ENCODE results near the gene TSPYL1.

The TSPYL1 gene

DNA sequence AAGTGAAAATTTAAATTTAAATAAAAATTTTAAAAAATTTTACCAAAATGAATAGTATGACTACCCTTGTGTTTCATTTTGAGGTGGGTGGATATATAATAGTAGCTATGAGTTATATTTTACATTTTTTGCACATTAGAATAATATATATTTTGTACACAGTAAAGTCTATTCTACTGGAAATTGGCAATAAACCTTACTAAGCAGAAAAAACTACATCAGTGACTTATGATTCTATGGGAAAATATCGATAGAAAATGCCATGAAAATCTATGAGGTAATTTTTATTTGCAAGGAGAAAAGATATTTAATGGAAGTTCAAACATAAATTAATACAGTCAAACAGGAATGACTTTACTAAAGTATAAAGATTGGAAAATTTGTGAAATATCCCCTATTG lies 23.0 kb downstream of the TSPYL1 start:
- no peak for DNase-seq

DNA sequence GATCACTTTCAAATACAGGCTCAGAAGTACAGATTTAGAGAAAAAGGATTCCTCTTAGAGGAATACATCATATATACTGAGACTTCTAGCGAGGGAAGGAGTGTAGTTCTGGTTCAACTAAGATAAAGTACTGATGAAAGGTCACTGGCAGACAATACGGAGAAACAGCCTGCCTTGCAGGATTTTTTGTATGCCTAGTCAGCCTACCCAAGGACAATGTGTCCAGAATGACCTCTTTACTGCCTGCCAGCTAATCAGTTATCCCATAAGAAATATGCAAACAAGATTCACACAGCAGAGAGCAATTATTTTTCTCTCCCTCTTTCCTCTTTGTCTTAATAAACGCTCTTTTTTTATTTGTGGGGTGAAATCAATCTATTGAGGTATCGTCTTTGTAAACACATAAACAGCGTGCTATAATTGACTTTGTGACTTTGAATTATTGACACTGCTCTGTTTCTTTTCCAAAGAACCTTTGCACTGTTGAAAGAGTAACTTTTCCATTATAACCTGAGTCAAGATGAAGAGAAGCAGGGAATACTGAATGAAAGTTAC lies 24.4 kb downstream of the TSPYL1 start:
- no peak for DNase-seq

DNA sequence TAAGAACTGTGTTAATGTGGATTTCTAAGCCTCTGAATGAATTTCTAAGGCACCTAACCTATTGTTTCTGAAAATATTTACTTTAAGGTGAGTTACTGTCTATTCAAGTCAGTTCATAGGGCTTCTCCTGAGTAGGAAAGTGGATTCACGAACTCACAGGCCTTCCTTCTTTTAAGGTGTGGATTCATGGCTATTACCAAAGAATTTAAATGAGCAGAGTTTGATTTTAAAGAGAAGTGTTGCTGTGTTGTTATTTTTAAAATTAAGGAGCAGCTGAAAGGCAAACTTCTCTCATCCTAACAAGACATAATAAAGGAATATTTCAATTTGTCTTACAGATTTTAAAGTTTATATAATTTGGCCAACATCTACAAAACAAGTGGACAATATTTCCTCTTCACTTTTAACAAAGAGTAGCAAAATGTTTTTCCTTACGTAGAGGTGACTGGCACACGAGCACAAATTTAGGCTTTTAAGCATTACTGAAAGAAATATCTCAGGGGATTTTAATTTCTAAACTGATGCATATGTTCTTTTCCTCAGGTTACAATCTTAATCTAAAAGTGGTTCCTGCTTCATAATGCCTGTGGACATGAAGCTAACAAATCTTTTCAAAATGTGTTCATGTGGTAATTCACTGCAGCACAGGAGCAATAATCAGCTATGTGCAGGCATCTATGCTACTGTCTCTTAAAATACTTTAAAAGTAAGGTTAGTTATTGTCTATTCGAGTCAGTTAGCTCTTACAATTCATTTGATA lies 25.3 kb downstream of the TSPYL1 start:
- DNase-seq = no peak

DNA sequence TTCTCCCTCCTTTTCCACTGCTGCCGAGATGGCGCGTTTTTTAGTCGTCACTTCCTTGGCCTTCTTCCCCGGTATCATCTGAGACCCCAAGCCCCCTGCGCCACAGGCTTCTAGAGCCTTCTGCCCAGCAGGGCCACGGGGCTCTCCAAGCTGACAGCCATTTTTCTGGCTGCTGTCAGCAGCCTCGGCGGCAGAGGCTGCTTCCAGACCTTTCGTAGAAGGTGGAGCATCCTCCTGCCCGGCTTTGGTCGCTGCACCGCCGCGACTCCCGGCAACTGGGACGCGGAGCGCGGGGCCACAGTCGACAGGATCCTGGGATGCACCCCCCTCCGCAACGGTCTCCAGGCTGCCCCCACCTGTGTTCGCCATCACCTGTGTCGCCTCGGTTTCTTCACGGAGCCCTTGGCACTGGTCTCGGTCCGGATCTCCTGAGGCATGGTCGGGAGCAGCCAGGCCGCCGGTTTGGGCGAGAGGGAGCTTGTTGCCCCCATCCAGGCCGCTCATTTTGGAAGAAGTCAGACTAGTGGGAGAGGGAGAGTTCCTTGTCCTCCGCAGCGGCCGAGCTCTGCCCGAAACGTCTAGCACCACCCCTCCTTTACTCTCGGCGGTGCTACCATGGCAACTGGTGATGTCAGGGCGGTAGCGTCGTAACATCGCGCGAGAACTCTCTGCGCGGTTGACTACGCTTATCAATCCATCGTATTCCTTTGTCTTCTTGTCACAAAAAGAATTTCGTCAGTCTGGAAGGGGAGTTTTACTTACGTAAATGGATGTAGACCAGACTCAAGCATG lies 26.0 kb downstream of the TSPYL1 start, which contains the start of gene TSPYL4:
TSS of gene TSPYL4 (minus strand) at position 571 of the 792 bp plus-strand sequence. CDS start at position 504, 67 bp downstream.
- peak; percentile 89 for DNase-seq

DNA sequence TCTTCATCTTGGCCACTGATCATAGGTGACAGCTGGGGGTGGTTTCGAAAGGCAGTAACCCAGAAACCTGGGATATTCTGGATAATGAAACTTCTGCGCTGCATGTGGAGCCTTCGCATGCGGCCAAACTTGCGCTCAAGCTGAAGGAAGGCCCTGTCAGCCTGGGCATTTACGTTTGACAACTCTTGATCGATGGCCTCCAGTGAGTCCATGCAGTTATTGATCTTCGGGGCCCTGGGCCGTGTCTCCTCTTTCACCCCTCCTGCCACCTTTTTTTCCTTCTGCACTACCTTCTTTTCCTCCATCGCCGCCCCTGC lies 26.6 kb downstream of the TSPYL1 start:
- no peak for DNase-seq

DNA sequence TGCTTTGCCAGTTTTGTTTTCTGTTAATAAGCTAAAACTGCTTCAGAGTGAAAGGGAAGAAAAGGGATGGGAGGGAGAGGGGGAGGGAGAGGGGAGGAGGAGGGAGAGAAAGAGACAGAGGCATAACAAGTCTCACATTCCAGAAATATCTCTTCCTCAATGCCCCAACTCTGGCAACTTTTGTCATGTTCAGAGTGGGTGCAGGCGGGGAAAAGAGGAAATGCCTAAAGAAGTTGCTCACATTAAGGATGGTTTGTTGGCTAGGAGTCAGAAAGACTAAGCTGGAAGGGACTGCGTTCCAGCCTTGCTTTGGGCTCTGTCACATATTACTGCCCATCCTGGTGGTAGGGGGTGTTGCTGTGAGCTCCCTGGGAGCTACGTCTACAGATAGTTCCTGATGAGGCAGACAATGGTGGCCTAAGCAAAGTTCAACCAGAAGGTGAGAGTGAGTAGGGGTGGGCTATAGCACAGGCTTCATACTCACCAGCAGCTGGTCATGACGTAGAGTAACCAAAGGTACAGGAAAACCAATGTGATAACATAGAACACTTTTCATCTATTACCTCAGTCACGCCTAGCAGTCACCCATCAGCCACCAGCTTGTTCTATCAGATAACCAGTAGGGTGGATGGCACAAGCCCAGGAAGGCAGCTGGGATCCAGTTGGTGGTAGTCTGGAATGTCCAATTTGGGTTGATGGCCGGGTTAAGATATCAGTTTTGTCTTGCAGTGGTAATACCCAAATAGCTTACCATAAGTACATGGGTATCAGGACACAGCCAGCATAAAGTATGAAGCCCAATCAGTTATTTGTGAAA lies 28.0 kb downstream of the TSPYL1 start:
- no peak for DNase-seq

DNA sequence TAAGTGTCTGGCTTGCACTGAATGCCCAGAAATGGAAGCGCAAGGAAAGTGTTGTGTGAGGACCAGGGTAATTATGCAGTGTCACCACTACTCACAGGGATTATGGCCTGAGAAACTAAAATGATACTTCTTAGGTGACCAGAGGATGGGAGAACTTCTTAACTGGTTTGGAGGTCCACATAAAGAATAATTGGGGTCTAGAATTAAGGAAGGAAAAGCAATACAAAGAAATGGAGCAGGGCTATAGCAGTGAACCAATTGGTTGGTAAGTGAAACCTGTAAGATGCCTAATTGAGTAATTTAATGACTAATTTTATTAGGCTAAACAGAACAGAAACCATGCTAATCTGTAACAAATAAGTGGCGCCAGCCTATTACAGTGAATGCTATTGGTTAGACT lies 31.2 kb downstream of the TSPYL1 start:
- DNase-seq = no peak

DNA sequence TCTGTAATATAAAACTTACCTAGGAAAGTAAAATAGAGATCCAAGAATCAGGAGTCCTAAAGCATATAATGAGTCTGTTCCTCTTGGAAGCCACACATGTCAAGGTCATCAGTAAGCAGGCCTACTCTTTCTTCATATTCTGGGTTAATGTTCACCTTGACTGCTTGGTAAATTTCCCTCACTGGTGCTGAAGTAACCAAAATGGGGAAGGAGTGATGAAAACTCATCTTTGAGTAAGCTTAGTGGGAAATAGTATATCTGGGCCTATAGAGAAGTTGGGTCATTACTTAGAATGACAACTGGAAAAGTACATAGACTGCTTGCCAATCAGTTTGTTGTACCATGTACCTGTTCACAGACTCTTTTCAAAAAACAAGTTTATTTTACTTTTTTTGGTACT lies 32.4 kb downstream of the TSPYL1 start:
- no peak for DNase-seq

DNA sequence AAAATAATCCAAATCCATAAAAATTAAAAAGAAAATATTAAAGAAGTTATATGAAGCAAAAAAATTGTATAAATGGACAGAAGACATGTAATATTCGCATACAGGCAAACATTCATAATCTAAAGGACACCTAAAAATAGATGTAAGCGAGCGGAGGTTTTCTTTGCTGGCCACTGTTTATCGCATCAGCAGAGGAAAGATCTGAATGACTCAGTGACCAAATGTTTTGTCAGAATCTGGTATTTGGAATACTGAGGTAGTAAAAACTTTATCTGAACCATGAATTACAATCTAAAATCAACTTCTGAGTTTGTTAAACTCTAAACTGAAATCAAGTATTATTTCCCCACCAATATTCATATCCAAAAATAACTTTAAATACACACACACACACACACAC lies 33.6 kb downstream of the TSPYL1 start:
- no peak for DNase-seq

DNA sequence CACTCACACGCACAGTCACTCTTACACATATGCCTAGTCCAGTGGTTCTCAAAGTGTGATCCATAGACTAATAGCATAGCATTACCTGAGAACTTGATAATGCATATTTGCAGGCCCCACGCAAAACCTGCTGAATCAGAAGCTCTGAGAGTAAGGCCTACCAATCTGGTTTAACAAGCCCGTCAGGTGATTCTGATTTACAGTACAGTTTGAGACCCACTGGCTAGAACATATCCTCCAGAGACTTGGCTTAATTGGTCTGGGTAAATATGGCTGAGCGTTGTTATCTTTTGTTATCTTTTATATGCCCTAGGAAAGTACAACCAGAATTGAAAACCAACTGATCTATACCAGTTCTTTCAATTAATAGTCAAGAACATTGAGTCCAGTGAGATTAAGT lies 35.4 kb downstream of the TSPYL1 start:
- no peak for DNase-seq

DNA sequence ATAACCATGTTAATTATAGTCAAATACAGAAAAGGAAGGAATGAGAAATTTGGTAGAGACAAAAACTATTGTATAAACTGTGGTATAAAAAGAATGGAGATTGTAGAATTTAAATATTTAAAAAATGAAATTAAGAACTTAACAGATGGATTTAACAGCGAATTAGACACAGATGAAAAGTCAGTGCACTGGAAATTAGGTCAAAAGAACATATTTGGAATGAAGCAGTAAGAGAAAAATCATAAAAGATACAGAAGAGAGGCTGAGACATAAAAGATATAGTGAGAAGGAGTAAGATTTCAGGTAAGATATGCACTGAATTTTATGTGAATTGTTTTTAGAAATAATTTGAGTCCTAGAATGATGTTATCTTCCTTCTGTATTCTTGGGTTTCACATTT lies 39.9 kb downstream of the TSPYL1 start:
- DNase-seq = no peak

DNA sequence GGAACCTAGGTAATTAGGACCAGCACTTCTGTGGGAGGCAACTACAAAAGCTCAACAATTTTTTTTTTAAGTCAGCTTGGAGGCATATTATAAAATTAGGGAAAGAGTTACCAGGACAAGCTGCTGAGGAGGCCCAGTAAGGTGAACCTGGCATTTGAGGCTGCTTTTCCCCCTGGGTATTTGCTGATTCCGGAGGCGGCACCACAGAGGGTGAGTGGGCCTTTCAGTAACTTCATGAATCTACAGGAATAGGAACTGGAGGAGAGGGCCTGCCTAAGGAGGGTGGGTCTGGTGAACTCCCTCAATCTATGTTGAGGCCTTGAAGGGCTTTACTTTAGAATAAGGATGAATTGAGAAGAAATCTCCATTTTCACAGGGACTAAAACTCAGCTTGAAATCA lies 40.5 kb downstream of the TSPYL1 start:
- DNase-seq = no peak

DNA sequence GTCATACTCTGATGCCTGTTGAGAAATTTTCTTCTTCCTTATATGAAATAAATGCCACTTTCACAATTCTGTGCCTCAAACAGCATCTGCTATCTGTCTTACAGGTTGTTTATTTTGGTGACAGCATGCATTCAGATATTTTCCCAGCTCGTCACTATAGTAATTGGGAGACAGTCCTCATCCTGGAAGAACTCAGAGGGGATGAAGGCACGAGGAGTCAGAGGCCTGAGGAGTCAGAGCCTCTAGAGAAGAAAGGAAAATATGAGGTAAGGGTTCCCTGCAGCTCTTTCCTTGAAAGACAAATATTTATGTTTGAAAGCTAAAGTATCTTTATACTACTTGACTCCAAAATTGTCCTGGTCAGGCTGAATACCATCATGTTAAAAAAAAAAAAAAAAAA lies 41.6 kb downstream of the TSPYL1 start:
- no peak for DNase-seq

DNA sequence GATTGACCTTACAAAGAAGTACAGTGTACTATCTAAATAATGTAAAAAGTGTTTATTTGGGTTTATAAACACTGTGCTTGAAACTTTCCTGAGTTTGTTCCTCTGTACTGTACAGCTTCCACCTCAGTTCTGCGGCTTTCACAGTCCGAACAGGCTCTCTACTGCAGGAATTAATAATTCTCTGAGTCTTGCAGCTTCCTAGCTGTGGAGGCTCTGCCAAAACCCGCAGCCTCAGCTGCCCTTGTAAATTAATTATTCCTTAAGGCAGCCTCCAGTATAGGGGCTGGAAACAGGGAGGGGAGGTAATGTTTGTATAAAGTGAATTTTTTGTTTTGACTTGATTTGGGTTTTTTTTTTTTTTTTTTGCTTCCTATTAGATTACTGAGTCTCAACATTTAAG lies 45.0 kb downstream of the TSPYL1 start:
- no peak for DNase-seq

DNA sequence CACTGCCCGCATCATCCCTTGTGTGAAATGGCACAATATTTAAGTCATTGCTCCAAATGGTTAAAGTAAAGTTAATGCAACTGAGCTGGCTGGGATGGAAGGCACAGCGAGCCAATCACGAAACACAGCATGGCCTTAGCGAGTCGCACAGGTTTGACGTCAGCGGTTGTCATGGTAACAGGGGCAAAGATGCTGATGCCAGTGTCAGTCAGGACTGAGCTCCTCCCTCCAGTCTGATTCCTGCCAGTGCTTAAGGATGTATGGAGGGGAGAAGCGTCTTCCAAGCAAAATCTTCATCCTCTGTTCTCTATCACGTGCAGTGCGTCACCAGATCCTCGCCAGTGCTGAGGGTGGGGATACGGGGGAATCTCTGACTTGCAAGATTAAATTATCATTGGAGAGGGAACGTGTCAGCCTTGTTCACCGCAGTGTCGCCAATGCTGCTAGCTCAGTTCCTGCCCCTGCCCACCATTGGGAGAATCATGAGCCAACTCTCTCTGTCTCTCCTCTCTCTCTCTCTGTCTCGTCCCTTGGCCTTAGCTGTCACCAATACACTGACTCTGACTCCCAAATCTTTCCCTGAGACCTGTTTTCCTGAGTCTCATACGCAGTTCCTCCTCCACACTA lies 50.3 kb downstream of the TSPYL1 start:
- DNase-seq = peak; percentile 10
